H1 (cell line): ENCODE measurements around the gene LPCAT1. TPM values are rescaled to one million over a fixed set of nuclear protein-coding genes. Genes with fewer than 3 reads are reported as not detected.
"Not testable (repeated sequence)": the region's sequence is repeated elsewhere in the genome, so short reads cannot be mapped to it uniquely, and the experiment has no call there.

ENCODE experiments used
- CTCF ChIA-PET: fragments of 300-600 bp; sonication (Branson Sonifier 250); formaldehyde crosslinking; loops from one replicate; lab custom pipeline; 2021; ENCODE audit not compliant: partially characterized antibody; lab: Charles Lee
- POLR2A ChIA-PET: fragments of 300-600 bp; sonication (Branson Sonifier 250); formaldehyde crosslinking; loops from one replicate; lab custom pipeline; 2021; ENCODE audit warnings: inconsistent platforms; ENCODE audit not compliant: partially characterized antibody; lab: Charles Lee
- DNase-seq, 2 experiments: peaks; one replicate each; pipeline versions ENCODE4 v3.0.0 to v3.0.0-alpha.2; 2010 to 2022; ENCODE audit warnings: low spot score in 2 of 2, low read depth in 1 of 2, mixed read lengths in 1 of 2
- FAIRE-seq: peaks from 2 replicates; lab custom pipeline; 2011; peaks lifted over from hg19 to GRCh38; lab: Jason Lieb, UNC
- H2AFZ ChIP-seq: 2 replicates; pipeline ENCODE4 v1.8.1; 2012; ENCODE audit warnings: low read length, inconsistent platforms
- H2AK5ac ChIP-seq: 2 replicates; pipeline ENCODE4 v1.6.1; 2013; ENCODE audit warnings: low read depth, low read length
- H2BK120ac ChIP-seq: replicated peaks from 2 replicates; pipeline ENCODE3; 2013; ENCODE audit warnings: low read depth, low read length, inconsistent platforms
- H2BK12ac ChIP-seq: 2 replicates; pipeline ENCODE4 v1.6.1; 2013; ENCODE audit warnings: low read depth, low read length
- H2BK15ac ChIP-seq: 2 replicates; pipeline ENCODE4 v1.6.1; 2013; ENCODE audit warnings: low read length
- H2BK20ac ChIP-seq: 2 replicates; pipeline ENCODE4 v1.6.1; 2013; ENCODE audit warnings: low read length
- H2BK5ac ChIP-seq: 2 replicates; pipeline ENCODE4 v1.6.1; 2013; ENCODE audit warnings: low read depth, low read length
- H3K14ac ChIP-seq: 2 replicates; pipeline ENCODE4 v1.6.1; 2013; ENCODE audit warnings: inconsistent platforms; ENCODE audit not compliant: insufficient read length
- H3K18ac ChIP-seq: 2 replicates; pipeline ENCODE4 v1.6.1; 2013; ENCODE audit warnings: low read length; ENCODE audit errors: extremely low read depth
- H3K23ac ChIP-seq: 2 replicates; pipeline ENCODE4 v1.6.1; 2013; ENCODE audit warnings: inconsistent platforms; ENCODE audit not compliant: insufficient read length
- H3K23me2 ChIP-seq: 2 replicates; pipeline ENCODE4 v1.6.1; 2013; ENCODE audit warnings: low read depth, low read length
- H3K27ac ChIP-seq: 2 replicates; pipeline ENCODE4 v1.6.1; 2011; ENCODE audit warnings: low read depth, low read length, inconsistent platforms
- H3K27me3 ChIP-seq, 4 experiments: replicated peaks in 1 of 4; 1 replicate in 1 of 4; 2 replicates in 3 of 4; pipeline versions ENCODE4 v1.6.1 to v1.8.1; 2011 to 2013; ENCODE audit warnings: low read length in 3 of 4, mild to moderate bottlenecking in 3 of 4, inconsistent platforms in 2 of 4, mixed read lengths in 2 of 4, moderate library complexity in 1 of 4; ENCODE audit not compliant: control insufficient read depth in 3 of 4, insufficient read depth in 3 of 4; ENCODE audit errors: extremely low read depth in 1 of 4
- H3K36me3 ChIP-seq, 4 experiments: 2 replicates each; pipeline versions ENCODE4 v1.6.1 to v1.8.1; 2011 to 2013; ENCODE audit warnings: mild to moderate bottlenecking in 4 of 4, low read length in 3 of 4, moderate library complexity in 2 of 4, control low read depth in 1 of 4, inconsistent platforms in 1 of 4; ENCODE audit not compliant: insufficient read depth in 4 of 4, control insufficient read depth in 2 of 4
- H3K4ac ChIP-seq: replicated peaks from 2 replicates; pipeline ENCODE3; 2013; ENCODE audit warnings: low read length, low read depth, mixed read lengths, inconsistent platforms; ENCODE audit not compliant: insufficient read length
- H3K4me1 ChIP-seq, 4 experiments: replicated peaks in 1 of 4; 1 replicate in 1 of 4; 2 replicates in 3 of 4; pipeline versions ENCODE4 v1.6.1 to v1.8.1; 2011 to 2013; ENCODE audit warnings: low read length in 3 of 4, inconsistent platforms in 2 of 4, mixed read lengths in 1 of 4; ENCODE audit not compliant: insufficient read depth in 4 of 4, control insufficient read depth in 3 of 4
- H3K4me2 ChIP-seq, 2 experiments: 2 replicates each; pipeline versions ENCODE4 v1.6.1 to v1.8.1; 2011 to 2013; ENCODE audit warnings: low read depth in 2 of 2, low read length in 2 of 2, control low read depth in 1 of 2, inconsistent platforms in 1 of 2, mild to moderate bottlenecking in 1 of 2; ENCODE audit not compliant: insufficient read depth in 1 of 2
- H3K4me3 ChIP-seq, 4 experiments: fragments of 200-600, 300-600 bp in 1 of 4; sonication (generic), shearing (Covaris generic), sonication (Bioruptor Twin) in 1 of 4; 2 replicates each; pipeline versions ENCODE4 v1.5.1 to v1.8.1; 2011 to 2016; ENCODE audit warnings: low read length in 4 of 4, low read depth in 3 of 4, control low read depth in 2 of 4, inconsistent platforms in 2 of 4, mild to moderate bottlenecking in 2 of 4, mixed read lengths in 1 of 4, moderate library complexity in 1 of 4; ENCODE audit not compliant: insufficient read depth in 2 of 4; ENCODE audit errors: extremely low read depth in 1 of 4
- H3K56ac ChIP-seq: replicated peaks from 2 replicates; pipeline ENCODE3; 2013; ENCODE audit warnings: low read depth, mild to moderate bottlenecking, mixed read lengths, low read length, inconsistent platforms; ENCODE audit not compliant: insufficient read length
- H3K79me1 ChIP-seq: 2 replicates; pipeline ENCODE4 v1.6.1; 2013; ENCODE audit warnings: low read depth, low read length, control low read depth
- H3K79me2 ChIP-seq, 2 experiments: 2 replicates each; pipeline versions ENCODE4 v1.6.1 to v1.8.1; 2012 to 2013; ENCODE audit warnings: low read length in 2 of 2, mild to moderate bottlenecking in 2 of 2, inconsistent platforms in 1 of 2; ENCODE audit not compliant: insufficient read depth in 2 of 2, control insufficient read depth in 1 of 2
- H3K9ac ChIP-seq, 4 experiments: replicated peaks in 1 of 4; 1 replicate in 1 of 4; 2 replicates in 3 of 4; pipeline versions ENCODE4 v1.6.1 to v1.8.1; 2011 to 2013; ENCODE audit warnings: low read depth in 3 of 4, low read length in 3 of 4, control low read depth in 2 of 4, mild to moderate bottlenecking in 2 of 4, moderate library complexity in 2 of 4, inconsistent platforms in 1 of 4; ENCODE audit errors: extremely low read depth in 1 of 4
- H3K9me3 ChIP-seq, 2 experiments: 2 replicates each; pipeline versions ENCODE4 v1.6.1 to v1.8.1; 2012 to 2013; ENCODE audit warnings: mild to moderate bottlenecking in 2 of 2, moderate library complexity in 2 of 2, control low read depth in 1 of 2, inconsistent platforms in 1 of 2, low read depth in 1 of 2, low read length in 1 of 2, mixed read lengths in 1 of 2; ENCODE audit not compliant: insufficient read depth in 2 of 2
- H4K20me1 ChIP-seq, 2 experiments: replicated peaks in 1 of 2; 2 replicates each; pipeline versions ENCODE3 to v1.8.1; 2011 to 2013; ENCODE audit warnings: inconsistent platforms in 2 of 2, low read length in 2 of 2, mild to moderate bottlenecking in 1 of 2; ENCODE audit not compliant: insufficient read depth in 2 of 2, control insufficient read depth in 1 of 2
- H4K5ac ChIP-seq: 2 replicates; pipeline ENCODE4 v1.6.1; 2013; ENCODE audit warnings: low read length, low read depth, mixed read lengths, inconsistent platforms; ENCODE audit not compliant: insufficient read length
- H4K8ac ChIP-seq: 2 replicates; pipeline ENCODE4 v1.8.0; 2013; ENCODE audit warnings: mild to moderate bottlenecking, moderate library complexity, low read length, inconsistent platforms; ENCODE audit not compliant: insufficient read depth; ENCODE audit errors: extremely low read depth
- H4K91ac ChIP-seq: replicated peaks from 2 replicates; pipeline ENCODE3; 2013; ENCODE audit warnings: low read length, mixed read lengths, inconsistent platforms; ENCODE audit not compliant: insufficient read length
- WGBS, 2 experiments: shearing (Covaris generic) in 1 of 2; methylation state at CpG; one replicate each; pipeline versions ENCODE4 v1.1.6 to v1.1.7; 2013 to 2015; ENCODE audit warnings: low lambda C conversion rate in 2 of 2, mixed read lengths in 2 of 2, inconsistent platforms in 1 of 2, low coverage in 1 of 2, missing lambda C conversion rate in 1 of 2; ENCODE audit not compliant: insufficient replicate concordance in 2 of 2, insufficient coverage in 1 of 2, insufficient read length in 1 of 2; ENCODE audit errors: extremely low coverage in 1 of 2, missing lambda C conversion rate in 1 of 2; 5-methylcytosine and 5-hydroxymethylcytosine counted together
- polyA plus RNA-seq, 7 experiments: library from polyadenylated mRNA; depleted of rRNA in 3 of 7; stranded (reverse) in 5 of 7; unstranded in 2 of 7; fragments of >200 nt in 5 of 7; fragments of 200-250 nt in 2 of 7; gene quantifications; 1 replicate in 5 of 7; 2 replicates in 1 of 7; 4 replicates in 1 of 7; pipeline versions ENCODE4 v1.2.1 to v1.2.3, GENCODE V29; 2011 to 2013; ENCODE audit warnings: missing spikeins in 2 of 7, mixed read lengths in 2 of 7
- total RNA-seq: library from RNA; stranded (reverse); fragmentation: NEBNext Ultra II Directional; extraction: Animal tissue kit (Norgen Biotek cat#: 25700); gene quantifications from 2 replicates; pipeline ENCODE4 v1.2.1, GENCODE V29; 2021

The LPCAT1 gene
- total and polyA plus RNA-seq, 2 of the 8 experiments (the other 6 are each of a cell fraction or from before 2014, with no cell fraction given) = 107 to 260 TPM

DNA sequence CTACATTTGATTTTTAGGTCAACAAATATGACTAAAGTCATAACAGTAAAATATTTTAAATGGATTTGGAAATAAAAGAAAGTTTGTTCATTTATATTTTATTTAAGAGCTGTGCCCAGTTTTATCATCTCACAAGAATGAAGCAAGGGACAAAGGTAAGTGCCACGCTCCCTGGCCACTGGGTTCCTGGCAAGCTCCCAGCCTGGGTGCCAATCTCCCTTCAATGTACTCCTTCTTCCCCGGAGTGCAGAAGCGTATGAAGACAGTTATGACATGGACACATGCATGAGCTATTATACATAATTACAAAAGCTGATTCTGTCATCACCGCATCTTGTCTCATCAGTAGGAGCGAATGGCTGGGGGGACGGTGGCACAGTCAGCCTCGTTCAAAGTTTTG lies 48.1 kb upstream of the LPCAT1 start:
- 92% methylated on average over 7 of the region's 7 CpGs; no CpG with 5 or more reads in 1 of the 2 experiments for WGBS, 2 experiments

More for the DNA sequence above, 48.1 kb upstream of the LPCAT1 start:
- H3K4ac ChIP-seq, H3K4me2 ChIP-seq, H3K4me1 ChIP-seq, H3K23ac ChIP-seq, H3K9ac ChIP-seq, H3K4me3 ChIP-seq, H3K23me2 ChIP-seq, H2BK15ac ChIP-seq, FAIRE-seq, H3K27me3 ChIP-seq, H3K18ac ChIP-seq, H2BK120ac ChIP-seq, H4K91ac ChIP-seq, H3K56ac ChIP-seq, H2AK5ac ChIP-seq, DNase-seq, H3K27ac ChIP-seq, H2BK5ac ChIP-seq, H4K20me1 ChIP-seq, H4K8ac ChIP-seq, H2AFZ ChIP-seq, H4K5ac ChIP-seq, H3K14ac ChIP-seq, H3K79me2 ChIP-seq, H2BK12ac ChIP-seq, H3K79me1 ChIP-seq, H2BK20ac ChIP-seq: not testable (repeated sequence)
- POLR2A ChIA-PET = interaction anchor here (1.5 kb wide), 1 partner anchor 12 kb away, joined by 5 read pairs; no protein-coding TSS in a partner anchor
- H3K36me3 ChIP-seq = peaks cover 0 to 41% (median 13%) of the 10 kb centered on the region in 4 experiments; a peak in 6 of 8 replicates
- H3K9me3 ChIP-seq = peaks cover 8 to 11% of the 10 kb centered on the region in 2 experiments; a peak in 2 of 4 replicates
- CTCF ChIA-PET = interaction anchor here (2.3 kb wide), 1 partner anchor 79 kb away, joined by 7 read pairs; no protein-coding TSS in a partner anchor
